ENCODE data around the gene PCCA.

PCCA gene

DNA sequence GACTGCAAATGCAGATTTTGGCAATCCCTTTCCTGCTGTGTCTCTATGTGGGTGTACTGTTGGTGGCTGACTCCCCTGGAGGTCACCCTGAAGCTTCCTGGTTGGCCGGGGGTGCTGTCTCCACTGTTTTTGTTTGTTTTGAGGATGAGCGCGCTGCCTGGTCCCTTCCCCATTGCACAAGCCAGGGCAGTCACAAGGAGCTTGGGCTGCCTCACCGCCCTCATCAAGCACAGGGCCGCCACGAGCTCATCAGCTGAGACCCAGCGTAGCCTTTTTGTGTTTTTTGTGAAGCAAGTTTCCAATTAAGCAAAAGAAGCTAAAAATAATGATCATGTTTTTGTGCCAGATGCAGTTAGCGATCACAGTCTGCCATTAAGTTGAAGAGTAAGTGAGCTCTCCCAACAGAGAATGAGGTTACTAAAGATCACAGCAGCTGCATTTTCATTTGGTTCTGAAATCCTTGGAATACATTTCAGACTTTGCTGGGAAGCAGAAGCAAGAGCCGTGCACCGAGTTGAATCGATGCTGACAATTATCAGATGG lies 441.8 kb downstream of the PCCA start:
- H3K36me3 ChIP-seq (ENCODE audit: insufficient read depth, low read length) = no peaks in the 10 kb centered on the region
- H3K27ac ChIP-seq (ENCODE audit: low read depth, low read length) = no peak overlapping the region
- no peak overlapping the region for H2AFZ ChIP-seq (ENCODE audit: low read length, unreplicated experiment)
- no peaks in the 10 kb centered on the region for H3K4me1 ChIP-seq (ENCODE audit: control insufficient read depth, insufficient read depth, low read length, unreplicated experiment)
- no peaks in the 10 kb centered on the region for H3K79me2 ChIP-seq (ENCODE audit: control insufficient read depth, insufficient read depth, low read length, unreplicated experiment)
- H3K27me3 ChIP-seq (ENCODE audit: insufficient read depth, low read length) = no peaks in the 10 kb centered on the region
- no peak overlapping the region for H3K4me3 ChIP-seq (ENCODE audit: low read depth, low read length)

DNA sequence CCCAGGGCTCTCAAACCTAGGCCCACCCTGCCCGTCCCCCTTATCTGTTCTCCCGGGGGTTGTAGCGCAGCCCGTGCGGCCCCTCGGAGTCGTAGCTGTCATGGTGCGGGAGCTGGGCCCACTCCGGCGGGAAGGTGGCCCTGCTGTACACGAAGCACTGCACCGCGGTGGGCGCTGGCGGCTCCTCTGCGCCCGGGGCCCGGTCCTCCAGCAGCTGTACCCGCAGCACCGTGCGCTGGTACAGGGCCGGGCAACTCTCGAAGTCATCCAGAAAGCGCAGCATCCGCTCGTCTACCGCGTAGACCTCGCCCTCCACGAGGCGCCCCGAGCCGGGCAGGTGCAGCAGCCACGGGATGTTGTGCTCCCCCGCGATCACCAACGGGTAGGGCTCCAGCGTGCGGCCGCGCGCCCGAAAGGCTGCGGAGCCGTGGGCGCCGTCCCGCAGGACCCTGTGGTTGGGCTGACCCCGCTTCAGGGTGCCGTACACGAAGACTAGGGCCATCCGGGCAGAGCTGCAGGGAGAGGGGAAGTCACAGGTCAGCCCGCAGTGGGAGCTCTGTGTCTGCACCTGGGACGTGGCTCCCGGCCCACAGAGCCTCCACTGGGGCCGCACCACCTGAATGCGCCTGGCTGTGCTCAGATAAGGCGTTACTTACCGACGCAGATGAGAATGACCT lies 443.3 kb downstream of the PCCA start:
- Histone ChIP-seq H3K79me2 (ENCODE audit: control insufficient read depth, insufficient read depth, low read length, unreplicated experiment) (no peaks in the 10 kb centered on the region), H3K36me3 (ENCODE audit: insufficient read depth, low read length) (no peaks in the 10 kb centered on the region), H3K4me3 (ENCODE audit: low read depth, low read length) (no peak overlapping the region), H3K27ac (ENCODE audit: low read depth, low read length) (no peak overlapping the region), H3K27me3 (ENCODE audit: insufficient read depth, low read length) (no peaks in the 10 kb centered on the region), H3K4me1 (ENCODE audit: control insufficient read depth, insufficient read depth, low read length, unreplicated experiment) (no peaks in the 10 kb centered on the region), H2AFZ (ENCODE audit: low read length, unreplicated experiment) (no peak overlapping the region)

DNA sequence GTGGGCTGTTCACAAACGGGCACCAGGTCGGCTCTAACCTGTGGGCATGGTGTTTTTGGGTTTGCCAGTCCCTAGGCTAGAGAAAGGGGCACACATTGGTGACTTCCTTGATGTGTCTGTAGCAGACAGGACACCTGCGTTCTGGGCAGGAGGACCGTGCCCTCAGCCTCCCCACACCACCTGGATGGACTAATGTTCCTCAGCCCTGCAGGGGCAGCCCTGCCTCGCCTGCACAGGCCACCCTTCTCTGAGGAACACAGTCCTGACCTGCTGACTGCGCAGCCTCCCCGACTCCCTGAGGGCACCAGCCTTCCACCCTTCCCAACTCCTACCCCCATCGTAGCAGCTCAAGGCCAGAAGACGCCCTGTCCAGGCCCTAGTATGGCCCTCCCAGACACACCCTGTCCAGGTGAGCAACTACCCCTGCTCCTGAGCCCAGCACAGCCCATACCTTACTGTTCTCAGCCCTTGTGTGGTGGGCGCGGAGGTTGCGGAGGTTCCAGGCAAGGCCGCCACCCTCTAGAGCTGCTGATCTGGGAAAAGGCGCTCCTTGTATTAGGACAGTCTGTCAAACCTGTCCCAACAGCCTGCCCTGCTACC lies 444.0 kb downstream of the PCCA start:
- Histone ChIP-seq H3K4me1 (ENCODE audit: control insufficient read depth, insufficient read depth, low read length, unreplicated experiment) (no peaks in the 10 kb centered on the region), H3K36me3 (ENCODE audit: insufficient read depth, low read length) (no peaks in the 10 kb centered on the region), H3K27me3 (ENCODE audit: insufficient read depth, low read length) (no peaks in the 10 kb centered on the region), H3K4me3 (ENCODE audit: low read depth, low read length) (no peak overlapping the region), H2AFZ (ENCODE audit: low read length, unreplicated experiment) (no peak overlapping the region), H3K27ac (ENCODE audit: low read depth, low read length) (no peak overlapping the region), H3K79me2 (ENCODE audit: control insufficient read depth, insufficient read depth, low read length, unreplicated experiment) (no peaks in the 10 kb centered on the region)

DNA sequence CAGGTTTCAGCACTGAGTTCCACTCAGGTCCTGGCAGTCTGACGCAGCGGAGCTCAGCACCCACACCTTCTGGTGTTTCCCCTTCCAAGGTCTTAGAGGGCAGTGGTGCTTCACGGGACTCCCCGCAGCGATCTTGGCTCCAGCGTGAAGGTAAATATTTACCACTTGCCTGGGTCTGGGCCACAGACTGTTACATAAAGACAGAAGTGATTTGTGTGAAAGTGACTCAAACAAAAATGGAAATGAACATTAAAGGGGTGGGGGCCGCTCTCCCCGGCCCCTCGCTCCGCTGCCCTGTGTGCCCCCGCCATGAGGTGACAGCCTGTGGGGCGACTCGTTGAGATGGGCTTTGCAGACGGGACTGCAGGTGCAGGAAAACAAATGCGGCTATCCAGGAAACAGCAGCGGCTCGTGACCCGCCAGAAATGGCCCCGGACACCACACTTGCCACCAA lies 444.7 kb downstream of the PCCA start:
- Histone ChIP-seq H3K79me2 (ENCODE audit: control insufficient read depth, insufficient read depth, low read length, unreplicated experiment) (no peaks in the 10 kb centered on the region), H3K27ac (ENCODE audit: low read depth, low read length) (no peak overlapping the region), H3K4me1 (ENCODE audit: control insufficient read depth, insufficient read depth, low read length, unreplicated experiment) (no peaks in the 10 kb centered on the region), H2AFZ (ENCODE audit: low read length, unreplicated experiment) (no peak overlapping the region), H3K27me3 (ENCODE audit: insufficient read depth, low read length) (no peaks in the 10 kb centered on the region), H3K4me3 (ENCODE audit: low read depth, low read length) (no peak overlapping the region), H3K36me3 (ENCODE audit: insufficient read depth, low read length) (no peaks in the 10 kb centered on the region)

DNA sequence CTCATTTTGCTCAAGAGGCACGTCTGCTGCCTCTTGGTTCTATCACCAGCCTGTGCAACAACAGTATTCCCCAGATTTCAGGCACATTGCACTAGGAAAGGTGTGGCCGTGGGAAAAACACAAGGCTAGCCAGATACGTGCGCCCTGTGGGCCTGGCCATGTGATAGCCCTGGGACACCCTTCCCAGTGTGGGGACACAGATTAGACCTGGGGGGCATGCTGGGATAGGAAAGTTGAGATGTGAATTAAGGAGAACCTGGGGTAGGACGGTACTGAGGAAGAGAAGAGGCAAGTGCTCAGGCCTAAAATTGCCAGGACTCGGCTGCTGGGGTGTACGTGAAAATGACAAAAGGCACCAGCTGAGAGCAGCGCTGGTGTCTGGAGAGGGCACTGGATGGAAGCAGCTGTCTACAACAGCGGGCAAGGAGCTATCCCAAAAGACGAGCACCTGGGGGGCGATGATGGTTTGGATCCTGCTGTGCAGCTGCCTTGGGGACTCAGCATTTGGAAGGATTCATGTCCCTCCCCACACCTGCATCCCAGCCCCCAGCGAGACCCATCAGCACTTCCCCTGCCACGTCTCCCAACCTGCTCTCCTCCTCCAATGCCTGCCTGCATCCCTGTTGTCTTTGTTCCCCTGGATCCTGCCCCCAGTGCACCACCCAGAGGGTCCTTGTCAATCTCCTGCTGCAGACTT lies 445.4 kb downstream of the PCCA start:
- H3K4me3 ChIP-seq (ENCODE audit: low read depth, low read length) = no peak overlapping the region
- H3K79me2 ChIP-seq (ENCODE audit: control insufficient read depth, insufficient read depth, low read length, unreplicated experiment) = no peaks in the 10 kb centered on the region
- H3K27me3 ChIP-seq (ENCODE audit: insufficient read depth, low read length) = no peaks in the 10 kb centered on the region
- H3K4me1 ChIP-seq (ENCODE audit: control insufficient read depth, insufficient read depth, low read length, unreplicated experiment) = no peaks in the 10 kb centered on the region
- H3K36me3 ChIP-seq (ENCODE audit: insufficient read depth, low read length) = no peaks in the 10 kb centered on the region
- H2AFZ ChIP-seq (ENCODE audit: low read length, unreplicated experiment) = no peak overlapping the region
- H3K27ac ChIP-seq (ENCODE audit: low read depth, low read length) = no peak overlapping the region

DNA sequence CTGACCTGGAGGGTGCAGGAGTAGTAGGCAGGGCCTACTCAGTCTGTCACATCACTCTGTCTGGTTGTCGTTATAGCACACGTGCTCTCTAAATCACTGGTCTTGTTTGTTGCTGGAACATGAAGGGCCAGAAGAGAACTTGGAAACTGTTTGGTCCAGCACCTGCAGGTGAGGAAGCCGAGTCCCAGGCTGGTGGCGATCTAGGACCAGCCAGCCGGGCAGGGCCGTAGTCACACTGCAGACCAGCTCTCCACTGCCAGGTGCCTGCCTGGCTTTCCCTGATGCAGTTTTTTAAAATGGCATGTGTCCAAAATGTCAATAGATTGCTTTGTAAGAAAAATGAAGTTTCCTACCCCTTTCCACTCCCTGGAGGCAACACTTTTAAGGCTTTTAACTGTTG lies 446.0 kb downstream of the PCCA start:
- Histone ChIP-seq H3K36me3 (ENCODE audit: insufficient read depth, low read length) (no peaks in the 10 kb centered on the region), H3K4me1 (ENCODE audit: control insufficient read depth, insufficient read depth, low read length, unreplicated experiment) (no peaks in the 10 kb centered on the region), H3K27ac (ENCODE audit: low read depth, low read length) (no peak overlapping the region), H3K27me3 (ENCODE audit: insufficient read depth, low read length) (no peaks in the 10 kb centered on the region), H3K79me2 (ENCODE audit: control insufficient read depth, insufficient read depth, low read length, unreplicated experiment) (no peaks in the 10 kb centered on the region), H3K4me3 (ENCODE audit: low read depth, low read length) (no peak overlapping the region), H2AFZ (ENCODE audit: low read length, unreplicated experiment) (no peak overlapping the region)

DNA sequence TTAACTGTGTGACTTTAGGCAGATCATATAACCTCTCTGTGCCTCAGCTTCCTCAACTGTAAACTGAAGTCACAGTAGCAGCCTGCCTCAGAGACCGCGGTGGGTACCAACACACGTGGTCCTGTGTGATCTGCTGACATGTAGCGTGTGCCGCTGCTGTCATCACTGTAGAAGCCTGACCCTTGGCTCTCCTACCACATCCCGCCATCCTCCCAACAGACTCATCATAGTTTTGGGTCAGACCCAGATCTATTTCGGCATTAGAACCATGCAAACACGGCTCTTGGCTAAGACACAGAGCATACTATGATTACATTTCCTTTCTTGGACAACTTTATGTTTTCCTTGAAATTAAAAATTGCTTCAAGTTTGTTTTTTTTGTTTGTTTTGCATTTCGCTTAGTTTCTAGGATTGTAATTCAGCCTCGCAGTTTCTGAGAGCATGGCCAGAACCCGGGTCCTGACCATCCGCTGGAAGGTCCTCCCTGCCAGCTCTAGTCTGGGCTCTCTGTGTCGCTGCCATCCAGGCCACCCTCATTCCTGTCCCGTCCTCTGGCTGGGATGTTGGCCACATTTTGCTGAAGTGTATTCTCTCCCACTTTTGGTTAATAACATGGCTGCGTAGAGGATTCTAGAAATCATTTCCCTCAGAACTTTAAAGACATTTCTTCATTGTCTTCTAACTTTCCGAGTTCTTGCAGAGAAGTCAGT lies 446.7 kb downstream of the PCCA start:
- Histone ChIP-seq H2AFZ (ENCODE audit: low read length, unreplicated experiment) (no peak overlapping the region), H3K4me3 (ENCODE audit: low read depth, low read length) (no peak overlapping the region), H3K27me3 (ENCODE audit: insufficient read depth, low read length) (no peaks in the 10 kb centered on the region), H3K36me3 (ENCODE audit: insufficient read depth, low read length) (no peaks in the 10 kb centered on the region), H3K27ac (ENCODE audit: low read depth, low read length) (no peak overlapping the region), H3K4me1 (ENCODE audit: control insufficient read depth, insufficient read depth, low read length, unreplicated experiment) (no peaks in the 10 kb centered on the region), H3K79me2 (ENCODE audit: control insufficient read depth, insufficient read depth, low read length, unreplicated experiment) (no peaks in the 10 kb centered on the region)

DNA sequence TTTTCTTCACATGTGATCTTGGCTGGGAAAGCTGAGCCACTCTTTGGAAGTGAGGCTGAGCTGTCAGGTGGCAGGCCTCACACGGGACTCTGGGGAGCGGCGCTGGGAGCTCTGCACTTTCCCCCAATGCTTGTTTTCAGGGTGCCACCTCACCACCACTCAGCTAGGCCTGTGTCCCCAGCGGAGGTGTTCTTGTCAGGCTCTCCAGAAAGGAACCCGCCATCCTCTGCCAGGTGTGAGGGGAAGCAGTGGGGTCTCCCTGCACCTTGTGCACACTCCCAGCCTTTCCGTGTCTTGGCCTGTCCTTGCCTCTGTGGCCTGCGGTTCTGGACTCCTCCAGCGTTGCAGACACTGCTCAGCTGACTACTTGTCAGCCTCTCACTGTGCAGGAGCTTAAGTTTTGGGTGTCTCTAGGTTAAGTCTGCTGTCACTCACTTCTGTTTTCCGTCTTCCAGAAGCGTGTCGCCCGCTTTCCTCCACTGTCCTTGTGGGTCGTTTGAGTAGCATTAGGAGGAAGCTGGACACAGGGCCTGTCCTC lies 447.8 kb downstream of the PCCA start:
- no peak overlapping the region for H3K27ac ChIP-seq (ENCODE audit: low read depth, low read length)
- no peaks in the 10 kb centered on the region for H3K79me2 ChIP-seq (ENCODE audit: control insufficient read depth, insufficient read depth, low read length, unreplicated experiment)
- H2AFZ ChIP-seq (ENCODE audit: low read length, unreplicated experiment) = no peak overlapping the region
- H3K4me3 ChIP-seq (ENCODE audit: low read depth, low read length) = no peak overlapping the region
- H3K36me3 ChIP-seq (ENCODE audit: insufficient read depth, low read length) = no peaks in the 10 kb centered on the region
- H3K27me3 ChIP-seq (ENCODE audit: insufficient read depth, low read length) = no peaks in the 10 kb centered on the region
- no peaks in the 10 kb centered on the region for H3K4me1 ChIP-seq (ENCODE audit: control insufficient read depth, insufficient read depth, low read length, unreplicated experiment)

DNA sequence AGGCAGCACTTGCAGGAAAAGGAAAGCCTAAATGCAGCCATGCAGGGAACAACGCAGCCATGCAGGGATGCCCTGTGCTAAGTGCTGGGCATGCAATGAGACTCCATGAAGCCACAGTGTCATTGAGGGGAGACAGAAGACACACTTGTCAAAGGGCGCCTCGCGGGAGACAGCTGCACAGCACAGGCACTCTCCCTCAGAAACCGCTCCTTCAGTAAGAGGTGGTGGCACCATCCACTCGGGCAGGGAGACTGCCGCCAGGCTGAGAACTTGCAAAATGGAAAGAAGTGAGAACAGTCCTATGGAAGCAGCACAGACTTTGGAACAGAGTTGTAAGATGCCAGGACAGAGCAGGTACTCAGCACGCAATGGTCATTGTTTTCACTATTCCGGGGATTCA lies 448.6 kb downstream of the PCCA start:
- no peaks in the 10 kb centered on the region for H3K27me3 ChIP-seq (ENCODE audit: insufficient read depth, low read length)
- H3K36me3 ChIP-seq (ENCODE audit: insufficient read depth, low read length) = no peaks in the 10 kb centered on the region
- no peak overlapping the region for H3K27ac ChIP-seq (ENCODE audit: low read depth, low read length)

DNA sequence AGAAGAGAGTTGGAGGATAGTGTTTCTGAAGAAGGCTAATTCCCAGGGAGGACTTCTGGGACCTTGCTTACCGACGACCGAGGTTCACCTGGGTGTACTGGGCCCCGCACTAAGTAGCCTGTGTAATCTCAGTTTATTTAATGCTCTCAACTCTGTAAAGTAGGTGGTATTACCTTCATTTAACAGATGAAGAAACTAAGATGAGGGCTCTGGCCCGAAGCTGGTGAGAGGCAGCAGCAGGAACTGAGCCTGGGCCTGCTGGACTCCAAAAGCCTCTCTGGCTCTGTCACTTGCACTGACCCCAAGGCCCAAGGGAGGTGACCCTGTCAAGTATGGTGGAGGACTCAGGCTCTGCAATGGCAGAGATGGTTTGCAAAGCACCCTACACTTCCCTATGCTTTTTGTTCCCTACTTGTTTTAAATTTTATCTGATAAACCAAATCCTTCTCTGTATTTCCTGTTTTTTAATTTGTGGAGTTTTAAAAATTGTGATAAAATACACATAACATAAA lies 449.1 kb downstream of the PCCA start:
- no peak overlapping the region for H3K4me3 ChIP-seq (ENCODE audit: low read depth, low read length)
- no peaks in the 10 kb centered on the region for H3K4me1 ChIP-seq (ENCODE audit: control insufficient read depth, insufficient read depth, low read length, unreplicated experiment)
- H2AFZ ChIP-seq (ENCODE audit: low read length, unreplicated experiment) = no peak overlapping the region
- no peak overlapping the region for H3K27ac ChIP-seq (ENCODE audit: low read depth, low read length)
- H3K36me3 ChIP-seq (ENCODE audit: insufficient read depth, low read length) = no peaks in the 10 kb centered on the region
- no peaks in the 10 kb centered on the region for H3K27me3 ChIP-seq (ENCODE audit: insufficient read depth, low read length)
- H3K79me2 ChIP-seq (ENCODE audit: control insufficient read depth, insufficient read depth, low read length, unreplicated experiment) = no peaks in the 10 kb centered on the region

More for the DNA sequence above, 448.6 kb downstream of the PCCA start:
- no peaks in the 10 kb centered on the region for H3K4me1 ChIP-seq (ENCODE audit: control insufficient read depth, insufficient read depth, low read length, unreplicated experiment)
- no peaks in the 10 kb centered on the region for H3K79me2 ChIP-seq (ENCODE audit: control insufficient read depth, insufficient read depth, low read length, unreplicated experiment)
- no peak overlapping the region for H3K4me3 ChIP-seq (ENCODE audit: low read depth, low read length)
- H2AFZ ChIP-seq (ENCODE audit: low read length, unreplicated experiment) = no peak overlapping the region
